ENCODE data around the gene EDIL3. TPM values are rescaled to one million over a fixed set of nuclear protein-coding genes. Genes with fewer than 3 reads are reported as not detected.

EDIL3 gene
- total and polyA plus RNA-seq, 4 experiments from 2014 or later, result not detected

- Histone ChIP-seq H3K4me3 (ENCODE audit: low read length in 2 of 2) (no peak overlapping the region), H3K27me3 (ENCODE audit: insufficient read depth, low read length) (no peaks in the 10 kb centered on the region), H3K27ac (ENCODE audit: low read depth, low read length) (no peak overlapping the region), H3K36me3 (ENCODE audit: insufficient read depth, low read length) (no peaks in the 10 kb centered on the region), H3K9me3 (ENCODE audit: control insufficient read depth in 1 of 2, low read length in 2 of 2) (no peaks in the 10 kb centered on the region), H3K4me1 (ENCODE audit: insufficient read depth, low read length) (no peaks in the 10 kb centered on the region)
- ChIA-PET POLR2A (ENCODE audit: partially characterized antibody) (no interaction called here), CTCF (ENCODE audit: partially characterized antibody) (interaction anchor here (0.9 to 1.8 kb wide), 4 partner anchors 8 to 30 kb away, joined by 3 to 7 read pairs (median 4); no protein-coding TSS in a partner anchor)
- Mint-ChIP-seq H3K4me3 (no peak overlapping the region), H3K4me1 (no peaks in the 10 kb centered on the region), H3K27ac (no peak overlapping the region), H3K36me3 (no peaks in the 10 kb centered on the region), H3K27me3 (no peaks in the 10 kb centered on the region), H3K9me3 (peaks cover 0 to 6% (median 1%) of the 10 kb centered on the region in 8 donors)
- intact Hi-C loops (cut with micrococcal nuclease), result no loop called here
- peak in 4 of 5 donors; percentile 0 to 20 (median 3) for DNase-seq
Observed at GRCh38 chr5:83927140-83927733, 457.4 kb downstream of the EDIL3 start.

DNA sequence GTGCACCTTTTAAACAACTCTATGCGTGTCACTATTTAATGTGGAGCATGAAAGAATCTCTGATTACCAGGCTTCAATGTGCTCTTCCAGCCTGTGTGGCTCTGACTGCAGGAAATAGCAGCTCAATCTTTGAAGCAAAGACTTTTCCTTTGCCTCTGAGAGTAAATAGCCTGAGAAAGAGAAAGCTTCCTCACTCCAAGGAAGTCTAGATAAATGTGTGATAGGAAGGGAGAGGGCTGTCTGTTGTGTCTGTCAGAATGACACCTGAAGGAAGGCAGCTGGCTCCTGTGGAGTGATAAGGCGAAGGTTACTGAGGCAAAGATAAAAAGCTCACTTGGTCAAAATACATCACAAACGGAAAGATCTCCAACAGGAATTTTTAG, 458.7 kb downstream of the EDIL3 start:
- Mint-ChIP-seq H3K36me3 (no peaks in the 10 kb centered on the region), H3K9me3 (peaks cover 0 to 6% (median 0%) of the 10 kb centered on the region in 8 donors), H3K4me1 (no peaks in the 10 kb centered on the region), H3K4me3 (no peak overlapping the region), H3K27ac (no peak overlapping the region), H3K27me3 (no peaks in the 10 kb centered on the region)
- ChIA-PET POLR2A (ENCODE audit: partially characterized antibody) (no interaction called here), CTCF (ENCODE audit: partially characterized antibody) (interaction anchor here (1.1 kb wide), 1 partner anchor 11 kb away, joined by 4 read pairs; no protein-coding TSS in a partner anchor)
- no peaks in the 10 kb centered on the region for H3K9me3 ChIP-seq (ENCODE audit: control insufficient read depth in 1 of 2, low read length in 2 of 2)
- no peak for DNase-seq
- intact Hi-C loops (cut with micrococcal nuclease), result no loop called here
- no peak overlapping the region for H3K4me3 ChIP-seq (ENCODE audit: low read length in 2 of 2)
- no peaks in the 10 kb centered on the region for H3K4me1 ChIP-seq (ENCODE audit: insufficient read depth, low read length)
- H3K27ac ChIP-seq (ENCODE audit: low read depth, low read length), result no peak overlapping the region
- H3K36me3 ChIP-seq (ENCODE audit: insufficient read depth, low read length), result no peaks in the 10 kb centered on the region
- no peaks in the 10 kb centered on the region for H3K27me3 ChIP-seq (ENCODE audit: insufficient read depth, low read length)

DNA sequence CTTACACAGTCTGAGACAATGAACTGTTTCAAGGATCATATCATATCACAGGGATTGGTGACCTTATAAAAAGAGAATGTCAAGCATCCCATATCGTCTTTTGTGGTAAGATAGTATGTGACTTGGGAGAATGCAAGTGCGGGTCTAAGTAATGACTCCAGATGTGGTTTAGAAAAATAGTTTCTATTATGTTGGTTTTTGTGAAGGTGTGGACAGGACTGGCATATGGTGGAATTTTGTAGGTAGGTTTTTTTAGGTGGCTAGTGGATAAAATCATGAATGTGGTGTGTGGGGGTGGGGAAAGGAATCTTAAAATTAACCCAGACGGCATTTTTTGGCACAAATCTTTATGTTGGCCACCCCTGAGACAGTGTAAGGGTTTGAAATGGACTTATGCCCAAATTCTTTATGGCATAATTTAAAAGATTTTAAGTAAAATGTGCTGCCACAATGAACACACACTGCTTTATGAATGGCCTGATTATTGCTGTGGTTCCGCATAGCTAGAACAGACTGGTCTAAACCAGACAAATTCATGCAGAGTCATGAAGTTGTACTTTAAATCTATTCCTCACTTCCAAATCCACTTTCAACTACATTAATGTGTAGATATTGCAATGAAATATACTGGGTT, 459.2 kb downstream of the EDIL3 start:
- CTCF ChIA-PET (ENCODE audit: partially characterized antibody), result interaction anchor here (1.1 kb wide), 1 partner anchor 10 kb away, joined by 4 read pairs; no protein-coding TSS in a partner anchor
- Mint-ChIP-seq H3K27me3 (no peaks in the 10 kb centered on the region), H3K4me1 (no peaks in the 10 kb centered on the region), H3K27ac (no peak overlapping the region), H3K4me3 (no peak overlapping the region), H3K9me3 (peaks cover 0 to 6% (median 0%) of the 10 kb centered on the region in 8 donors), H3K36me3 (no peaks in the 10 kb centered on the region)
- Histone ChIP-seq H3K4me3 (ENCODE audit: low read length in 2 of 2) (no peak overlapping the region), H3K27me3 (ENCODE audit: insufficient read depth, low read length) (no peaks in the 10 kb centered on the region), H3K4me1 (ENCODE audit: insufficient read depth, low read length) (no peaks in the 10 kb centered on the region), H3K36me3 (ENCODE audit: insufficient read depth, low read length) (no peaks in the 10 kb centered on the region), H3K27ac (ENCODE audit: low read depth, low read length) (no peak overlapping the region), H3K9me3 (ENCODE audit: control insufficient read depth in 1 of 2, low read length in 2 of 2) (no peaks in the 10 kb centered on the region)
- POLR2A ChIA-PET (ENCODE audit: partially characterized antibody), result no interaction called here
- intact Hi-C loops (cut with micrococcal nuclease), result no loop called here
- DNase-seq, result no peak

GRCh38 chr5:83924891-83925290, 459.8 kb downstream of the EDIL3 start:
- H3K36me3 ChIP-seq (ENCODE audit: insufficient read depth, low read length), result no peaks in the 10 kb centered on the region
- H3K4me3 ChIP-seq (ENCODE audit: low read length in 2 of 2), result no peak overlapping the region
- Mint-ChIP-seq H3K4me1 (no peaks in the 10 kb centered on the region), H3K27me3 (no peaks in the 10 kb centered on the region), H3K36me3 (no peaks in the 10 kb centered on the region), H3K4me3 (no peak overlapping the region), H3K9me3 (peaks cover 0 to 6% (median 0%) of the 10 kb centered on the region in 8 donors), H3K27ac (no peak overlapping the region)
- H3K4me1 ChIP-seq (ENCODE audit: insufficient read depth, low read length), result no peaks in the 10 kb centered on the region
- POLR2A ChIA-PET (ENCODE audit: partially characterized antibody), result no interaction called here
- no peaks in the 10 kb centered on the region for H3K9me3 ChIP-seq (ENCODE audit: control insufficient read depth in 1 of 2, low read length in 2 of 2)
- CTCF ChIA-PET (ENCODE audit: partially characterized antibody), result interaction anchor here (1.1 kb wide), 1 partner anchor 10 kb away, joined by 4 read pairs; no protein-coding TSS in a partner anchor
- DNase-seq, result no peak
- intact Hi-C loops (cut with micrococcal nuclease), result no loop called here
- no peak overlapping the region for H3K27ac ChIP-seq (ENCODE audit: low read depth, low read length)
- H3K27me3 ChIP-seq (ENCODE audit: insufficient read depth, low read length), result no peaks in the 10 kb centered on the region

GRCh38 chr5:83924171-83924570, 460.5 kb downstream of the EDIL3 start:
- peaks cover 0 to 6% (median 0%) of the 10 kb centered on the region in 8 donors for H3K9me3 Mint-ChIP-seq
- no peak overlapping the region for H3K4me3 Mint-ChIP-seq
- Histone ChIP-seq H3K9me3 (ENCODE audit: control insufficient read depth in 1 of 2, low read length in 2 of 2) (no peaks in the 10 kb centered on the region), H3K36me3 (ENCODE audit: insufficient read depth, low read length) (no peaks in the 10 kb centered on the region), H3K27me3 (ENCODE audit: insufficient read depth, low read length) (no peaks in the 10 kb centered on the region), H3K27ac (ENCODE audit: low read depth, low read length) (no peak overlapping the region), H3K4me1 (ENCODE audit: insufficient read depth, low read length) (no peaks in the 10 kb centered on the region), H3K4me3 (ENCODE audit: low read length in 2 of 2) (no peak overlapping the region)
- H3K4me1 Mint-ChIP-seq, result no peaks in the 10 kb centered on the region
- H3K27me3 Mint-ChIP-seq, result no peaks in the 10 kb centered on the region
- intact Hi-C loops (cut with micrococcal nuclease), result no loop called here
- POLR2A ChIA-PET (ENCODE audit: partially characterized antibody), result no interaction called here
- DNase-seq, result no peak
- CTCF ChIA-PET (ENCODE audit: partially characterized antibody), result no interaction called here
- H3K36me3 Mint-ChIP-seq, result no peaks in the 10 kb centered on the region
- no peak overlapping the region for H3K27ac Mint-ChIP-seq

DNA sequence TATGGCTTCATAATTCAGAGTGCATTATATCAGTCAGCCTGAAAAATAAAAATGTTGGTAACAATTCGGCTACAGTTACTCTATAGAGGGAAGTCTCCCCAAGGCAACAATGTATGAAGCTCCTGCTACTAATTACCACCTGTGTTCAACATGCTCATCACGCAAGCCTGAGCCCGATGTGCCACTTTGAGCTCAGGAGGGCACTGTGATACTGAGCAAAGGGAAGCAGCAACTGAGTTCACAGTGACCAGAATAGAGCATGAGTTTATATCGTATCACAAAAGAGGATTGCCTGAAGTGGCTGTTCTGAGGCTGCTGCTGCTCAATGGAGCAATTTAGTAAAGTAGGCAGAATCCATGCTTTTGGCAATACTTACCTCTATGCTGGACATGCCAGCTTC, 462.0 kb downstream of the EDIL3 start:
- POLR2A ChIA-PET (ENCODE audit: partially characterized antibody), result no interaction called here
- H3K27ac Mint-ChIP-seq, result no peak overlapping the region
- H3K4me3 Mint-ChIP-seq, result no peak overlapping the region
- H3K27ac ChIP-seq (ENCODE audit: low read depth, low read length), result no peak overlapping the region
- no peaks in the 10 kb centered on the region for H3K4me1 ChIP-seq (ENCODE audit: insufficient read depth, low read length)
- no peaks in the 10 kb centered on the region for H3K27me3 Mint-ChIP-seq
- H3K9me3 Mint-ChIP-seq, result peaks cover 0 to 6% (median 0%) of the 10 kb centered on the region in 8 donors
- no peak for DNase-seq
- no peaks in the 10 kb centered on the region for H3K4me1 Mint-ChIP-seq
- no peaks in the 10 kb centered on the region for H3K36me3 ChIP-seq (ENCODE audit: insufficient read depth, low read length)
- H3K4me3 ChIP-seq (ENCODE audit: low read length in 2 of 2), result no peak overlapping the region
- H3K27me3 ChIP-seq (ENCODE audit: insufficient read depth, low read length), result no peaks in the 10 kb centered on the region
- intact Hi-C loops (cut with micrococcal nuclease), result no loop called here
- no peaks in the 10 kb centered on the region for H3K36me3 Mint-ChIP-seq
- CTCF ChIA-PET (ENCODE audit: partially characterized antibody), result no interaction called here
- no peaks in the 10 kb centered on the region for H3K9me3 ChIP-seq (ENCODE audit: control insufficient read depth in 1 of 2, low read length in 2 of 2)

- no peak for DNase-seq
- no peak overlapping the region for H3K4me3 ChIP-seq (ENCODE audit: low read length in 2 of 2)
- POLR2A ChIA-PET (ENCODE audit: partially characterized antibody), result no interaction called here
- H3K4me3 Mint-ChIP-seq, result no peak overlapping the region
- H3K27me3 ChIP-seq (ENCODE audit: insufficient read depth, low read length), result no peaks in the 10 kb centered on the region
- H3K36me3 Mint-ChIP-seq, result no peaks in the 10 kb centered on the region
- H3K4me1 Mint-ChIP-seq, result no peaks in the 10 kb centered on the region
- no peaks in the 10 kb centered on the region for H3K4me1 ChIP-seq (ENCODE audit: insufficient read depth, low read length)
- H3K27ac ChIP-seq (ENCODE audit: low read depth, low read length), result no peak overlapping the region
- no peaks in the 10 kb centered on the region for H3K9me3 ChIP-seq (ENCODE audit: control insufficient read depth in 1 of 2, low read length in 2 of 2)
- no peak overlapping the region for H3K27ac Mint-ChIP-seq
- H3K9me3 Mint-ChIP-seq, result peaks cover 0 to 6% (median 0%) of the 10 kb centered on the region in 8 donors
- no peaks in the 10 kb centered on the region for H3K36me3 ChIP-seq (ENCODE audit: insufficient read depth, low read length)
- CTCF ChIA-PET (ENCODE audit: partially characterized antibody), result no interaction called here
- H3K27me3 Mint-ChIP-seq, result no peaks in the 10 kb centered on the region
- intact Hi-C loops (cut with micrococcal nuclease), result no loop called here
Observed at GRCh38 chr5:83921666-83922193, 462.9 kb downstream of the EDIL3 start.

All from CD4-positive, alpha-beta memory T cell (primary cell).